Eye (tissue), 1 donor: Measurements from ENCODE around the gene RABEP1.
"Not testable (repeated sequence)": the region's sequence is repeated elsewhere in the genome, so short reads cannot be mapped to it uniquely, and the experiment has no call there.

Experiments used
- DNase-seq: peaks from one replicate; pipeline ENCODE4 v3.0.0-alpha.2; 2015

The RABEP1 gene

GRCh38 chr17:5281814-5282641 is at the start of gene RABEP1:
Gene RABEP1 (plus strand): TSS chr17:5282284. CDS start chr17:5282487, 203 bp downstream.
- peak; percentile 97 for DNase-seq

GRCh38 chr17:5233492-5233891 is 48.6 kb upstream of the RABEP1 start:
- not testable (repeated sequence) for DNase-seq

GRCh38 chr17:5234645-5235576 is 47.2 kb upstream of the RABEP1 start, which contains the start of gene SCIMP:
Gene SCIMP (minus strand): TSS chr17:5234860. CDS start chr17:5234755, 105 bp downstream.
- DNase-seq: no peak

- no peak for DNase-seq
Observed at GRCh38 chr17:5236938-5237540, 45.0 kb upstream of the RABEP1 start.

- peak; percentile 29 for DNase-seq
Observed at GRCh38 chr17:5237541-5238016, 44.5 kb upstream of the RABEP1 start.

- no peak for DNase-seq
Observed at GRCh38 chr17:5238333-5238732, 43.8 kb upstream of the RABEP1 start.

- DNase-seq: not testable (repeated sequence)
Observed at GRCh38 chr17:5239769-5240168, 42.3 kb upstream of the RABEP1 start.

GRCh38 chr17:5241861-5242671 is 40.0 kb upstream of the RABEP1 start:
- no peak for DNase-seq

GRCh38 chr17:5247621-5248020 is 34.5 kb upstream of the RABEP1 start:
- peak; percentile 80 for DNase-seq

- no peak for DNase-seq
Observed at GRCh38 chr17:5248821-5249479, 33.1 kb upstream of the RABEP1 start.

GRCh38 chr17:5249615-5250014 is 32.5 kb upstream of the RABEP1 start:
- peak; percentile 89 for DNase-seq

- DNase-seq: no peak
Observed at GRCh38 chr17:5254414-5254813, 27.7 kb upstream of the RABEP1 start.

GRCh38 chr17:5254903-5255521 is 27.1 kb upstream of the RABEP1 start:
- DNase-seq: no peak

- no peak for DNase-seq
Observed at GRCh38 chr17:5257124-5257523, 25.0 kb upstream of the RABEP1 start.

GRCh38 chr17:5260542-5260941 is 21.5 kb upstream of the RABEP1 start:
- DNase-seq: no peak

GRCh38 chr17:5262416-5262991 is 19.6 kb upstream of the RABEP1 start:
- no peak for DNase-seq

- DNase-seq: no peak
Observed at GRCh38 chr17:5263441-5263840, 18.6 kb upstream of the RABEP1 start.

- no peak for DNase-seq
Observed at GRCh38 chr17:5264893-5265292, 17.2 kb upstream of the RABEP1 start.

- no peak for DNase-seq
Observed at GRCh38 chr17:5269241-5269960, 12.7 kb upstream of the RABEP1 start.

- no peak for DNase-seq
Observed at GRCh38 chr17:5272322-5272721, 9.8 kb upstream of the RABEP1 start.
